Measurements from ENCODE around the gene HOOK2.
A peak's percentile ranks its signal among the peaks of the same experiment; 100 is the strongest.

Gene HOOK2

GRCh38 chr19:12782424-12783290 lies 7.3 kb upstream of the HOOK2 start:
- peak overlapping the region; percentile 99 for H4K91ac ChIP-seq (ENCODE audit: low read length)
- peak overlapping the region; percentile 60 for H2BK15ac ChIP-seq (ENCODE audit: low read depth, poor library complexity, severe bottlenecking)
- peak overlapping the region; percentile 89 to 95 for H3K4ac ChIP-seq (ENCODE audit: low read depth in 1 of 2, low read length in 2 of 2)
- H2AK5ac ChIP-seq (ENCODE audit: low read length, severe bottlenecking) = peak overlapping the region; percentile 49
- H3K79me1 ChIP-seq (replicated peaks; ENCODE audit: low read length, poor library complexity, severe bottlenecking) = peaks cover 1% of the 10 kb centered on the region
- peak overlapping the region in 1 of 2 experiments; percentile 2 for H3K23ac ChIP-seq (ENCODE audit: low read length in 2 of 2)
- peaks cover 47% of the 10 kb centered on the region for H3K4me1 ChIP-seq (ENCODE audit: control insufficient read depth, insufficient read depth, low read depth, low read length)
- peak overlapping the region; percentile 86 for H3K9ac ChIP-seq (ENCODE audit: low read length)
- H2BK5ac ChIP-seq (ENCODE audit: low read depth, low read length, poor library complexity, severe bottlenecking) = peak overlapping the region; percentile 40
- H3K4me3 ChIP-seq (ENCODE audit: insufficient read depth in 1 of 2, low read depth in 1 of 2, low read length in 2 of 2) = peak overlapping the region; percentile 57 to 74
- peak overlapping the region; percentile 60 for H3K27ac ChIP-seq (ENCODE audit: low read length, poor library complexity, severe bottlenecking)
- H3K18ac ChIP-seq (ENCODE audit: low read depth in 1 of 2, low read length in 2 of 2) = peak overlapping the region; percentile 95 to 98
- H4K8ac ChIP-seq (ENCODE audit: low read length) = peak overlapping the region; percentile 98
- peak overlapping the region; percentile 94 to 99 for H2BK12ac ChIP-seq (ENCODE audit: low read length in 2 of 2)
- H3K4me2 ChIP-seq (ENCODE audit: low read length, poor library complexity, severe bottlenecking) = peak overlapping the region; percentile 91
- WGBS = under 1% methylated on average over 54 of the region's 88 CpGs
- H3K9me3 ChIP-seq (ENCODE audit: control insufficient read depth, low read length) = no peaks in the 10 kb centered on the region
- no peaks in the 10 kb centered on the region for H3K27me3 ChIP-seq (ENCODE audit: control insufficient read depth in 1 of 2, insufficient read depth in 1 of 2, low read length in 2 of 2)
- peak overlapping the region in 1 of 2 experiments; percentile 98 for H3K14ac ChIP-seq (ENCODE audit: low read length in 2 of 2)
- H3K36me3 ChIP-seq (ENCODE audit: control insufficient read depth in 1 of 2, insufficient read depth in 2 of 2, low read depth in 1 of 2, low read length in 2 of 2) = no peaks in the 10 kb centered on the region
- H2BK120ac ChIP-seq (ENCODE audit: low read depth, low read length) = peak overlapping the region; percentile 83
- DNase-seq = peak; percentile 96
- H2AFZ ChIP-seq (ENCODE audit: low read depth, low read length) = no peak overlapping the region

GRCh38 chr19:12782174-12782423 lies 6.7 kb upstream of the HOOK2 start:
- peak overlapping the region; percentile 64 to 95 for H3K4ac ChIP-seq (ENCODE audit: low read depth in 1 of 2, low read length in 2 of 2)
- H2BK120ac ChIP-seq (ENCODE audit: low read depth, low read length) = peak overlapping the region; percentile 83
- H2BK5ac ChIP-seq (ENCODE audit: low read depth, low read length, poor library complexity, severe bottlenecking) = peak overlapping the region; percentile 40
- H3K4me3 ChIP-seq (ENCODE audit: insufficient read depth in 1 of 2, low read depth in 1 of 2, low read length in 2 of 2) = peak overlapping the region; percentile 57 to 74
- H2AFZ ChIP-seq (ENCODE audit: low read depth, low read length) = no peak overlapping the region
- peak overlapping the region; percentile 86 for H3K9ac ChIP-seq (ENCODE audit: low read length)
- 34% methylated on average over 11 of the region's 12 CpGs for WGBS
- H3K4me1 ChIP-seq (ENCODE audit: control insufficient read depth, insufficient read depth, low read depth, low read length) = peaks cover 50% of the 10 kb centered on the region
- peak overlapping the region; percentile 60 for H3K27ac ChIP-seq (ENCODE audit: low read length, poor library complexity, severe bottlenecking)
- H3K79me1 ChIP-seq (replicated peaks; ENCODE audit: low read length, poor library complexity, severe bottlenecking) = peaks cover 1% of the 10 kb centered on the region
- peak overlapping the region in 1 of 2 experiments; percentile 98 for H3K14ac ChIP-seq (ENCODE audit: low read length in 2 of 2)
- peak overlapping the region; percentile 98 for H4K8ac ChIP-seq (ENCODE audit: low read length)
- peak overlapping the region; percentile 95 to 98 for H3K18ac ChIP-seq (ENCODE audit: low read depth in 1 of 2, low read length in 2 of 2)
- peak overlapping the region; percentile 92 for H2AK5ac ChIP-seq (ENCODE audit: low read length, severe bottlenecking)
- no peak for DNase-seq
- H3K23ac ChIP-seq (ENCODE audit: low read length in 2 of 2) = peak overlapping the region in 1 of 2 experiments; percentile 46
- peak overlapping the region; percentile 99 for H2BK12ac ChIP-seq (ENCODE audit: low read length in 2 of 2)
- H3K36me3 ChIP-seq (ENCODE audit: control insufficient read depth in 1 of 2, insufficient read depth in 2 of 2, low read depth in 1 of 2, low read length in 2 of 2) = no peaks in the 10 kb centered on the region
- no peak overlapping the region for H2BK15ac ChIP-seq (ENCODE audit: low read depth, poor library complexity, severe bottlenecking)
- no peaks in the 10 kb centered on the region for H3K9me3 ChIP-seq (ENCODE audit: control insufficient read depth, low read length)
- H3K4me2 ChIP-seq (ENCODE audit: low read length, poor library complexity, severe bottlenecking) = peak overlapping the region; percentile 91
- no peaks in the 10 kb centered on the region for H3K27me3 ChIP-seq (ENCODE audit: control insufficient read depth in 1 of 2, insufficient read depth in 1 of 2, low read length in 2 of 2)
- peak overlapping the region; percentile 99 for H4K91ac ChIP-seq (ENCODE audit: low read length)

GRCh38 chr19:12779162-12779993 lies 4.0 kb upstream of the HOOK2 start:
- Histone ChIP-seq H3K36me3 (ENCODE audit: control insufficient read depth in 1 of 2, insufficient read depth in 2 of 2, low read depth in 1 of 2, low read length in 2 of 2) (peaks cover 2 to 4% of the 10 kb centered on the region in 2 experiments), H2BK5ac (ENCODE audit: low read depth, low read length, poor library complexity, severe bottlenecking) (peak overlapping the region; percentile 85), H3K9ac (ENCODE audit: low read length) (peak overlapping the region; percentile 93), H2BK15ac (ENCODE audit: low read depth, poor library complexity, severe bottlenecking) (peak overlapping the region; percentile 75), H3K9me3 (ENCODE audit: control insufficient read depth, low read length) (no peaks in the 10 kb centered on the region), H3K23ac (ENCODE audit: low read length in 2 of 2) (peak overlapping the region in 1 of 2 experiments; percentile 34), H3K4ac (ENCODE audit: low read depth in 1 of 2, low read length in 2 of 2) (peak overlapping the region; percentile 85), H3K14ac (ENCODE audit: low read length in 2 of 2) (peak overlapping the region in 1 of 2 experiments; percentile 53), H3K27ac (ENCODE audit: low read length, poor library complexity, severe bottlenecking) (peak overlapping the region; percentile 91), H2AK5ac (ENCODE audit: low read length, severe bottlenecking) (peak overlapping the region; percentile 78), H4K91ac (ENCODE audit: low read length) (peak overlapping the region; percentile 97), H3K4me3 (ENCODE audit: insufficient read depth in 1 of 2, low read depth in 1 of 2, low read length in 2 of 2) (peak overlapping the region in 1 of 2 experiments; percentile 83), H3K79me1 (replicated peaks; ENCODE audit: low read length, poor library complexity, severe bottlenecking) (peaks cover 9% of the 10 kb centered on the region), H4K8ac (ENCODE audit: low read length) (peak overlapping the region; percentile 97), H3K27me3 (ENCODE audit: control insufficient read depth in 1 of 2, insufficient read depth in 1 of 2, low read length in 2 of 2) (no peaks in the 10 kb centered on the region), H3K4me2 (ENCODE audit: low read length, poor library complexity, severe bottlenecking) (peak overlapping the region; percentile 91), H2BK120ac (ENCODE audit: low read depth, low read length) (peak overlapping the region; percentile 87), H2AFZ (ENCODE audit: low read depth, low read length) (no peak overlapping the region), H3K18ac (ENCODE audit: low read depth in 1 of 2, low read length in 2 of 2) (peak overlapping the region; percentile 88 to 95), H2BK12ac (ENCODE audit: low read length in 2 of 2) (peak overlapping the region; percentile 93 to 96), H3K4me1 (ENCODE audit: control insufficient read depth, insufficient read depth, low read depth, low read length) (peaks cover 44% of the 10 kb centered on the region)
- peak; percentile 93 for DNase-seq
- 61% methylated on average over 11 of the region's 15 CpGs for WGBS

- Histone ChIP-seq H3K27me3 (ENCODE audit: control insufficient read depth in 1 of 2, insufficient read depth in 1 of 2, low read length in 2 of 2) (no peaks in the 10 kb centered on the region), H3K4ac (ENCODE audit: low read depth in 1 of 2, low read length in 2 of 2) (peak overlapping the region; percentile 85), H3K36me3 (ENCODE audit: control insufficient read depth in 1 of 2, insufficient read depth in 2 of 2, low read depth in 1 of 2, low read length in 2 of 2) (peaks cover 4 to 5% of the 10 kb centered on the region in 2 experiments), H3K79me1 (replicated peaks; ENCODE audit: low read length, poor library complexity, severe bottlenecking) (peaks cover 9% of the 10 kb centered on the region), H3K9ac (ENCODE audit: low read length) (peak overlapping the region; percentile 93), H4K8ac (ENCODE audit: low read length) (peak overlapping the region; percentile 97), H3K4me2 (ENCODE audit: low read length, poor library complexity, severe bottlenecking) (peak overlapping the region; percentile 91), H3K27ac (ENCODE audit: low read length, poor library complexity, severe bottlenecking) (peak overlapping the region; percentile 91), H3K18ac (ENCODE audit: low read depth in 1 of 2, low read length in 2 of 2) (peak overlapping the region; percentile 88 to 95), H3K23ac (ENCODE audit: low read length in 2 of 2) (no peak overlapping the region), H3K14ac (ENCODE audit: low read length in 2 of 2) (no peak overlapping the region), H3K4me3 (ENCODE audit: insufficient read depth in 1 of 2, low read depth in 1 of 2, low read length in 2 of 2) (peak overlapping the region in 1 of 2 experiments; percentile 83), H2BK15ac (ENCODE audit: low read depth, poor library complexity, severe bottlenecking) (peak overlapping the region; percentile 75), H2BK12ac (ENCODE audit: low read length in 2 of 2) (peak overlapping the region; percentile 20 to 51), H2AK5ac (ENCODE audit: low read length, severe bottlenecking) (peak overlapping the region; percentile 78), H2BK120ac (ENCODE audit: low read depth, low read length) (peak overlapping the region; percentile 87), H2AFZ (ENCODE audit: low read depth, low read length) (no peak overlapping the region), H3K9me3 (ENCODE audit: control insufficient read depth, low read length) (no peaks in the 10 kb centered on the region), H4K91ac (ENCODE audit: low read length) (peak overlapping the region; percentile 97), H2BK5ac (ENCODE audit: low read depth, low read length, poor library complexity, severe bottlenecking) (peak overlapping the region; percentile 85), H3K4me1 (ENCODE audit: control insufficient read depth, insufficient read depth, low read depth, low read length) (peaks cover 38% of the 10 kb centered on the region)
- no peak for DNase-seq
- WGBS = 18% methylated on average over 6 of the region's 6 CpGs
Measured at GRCh38 chr19:12778905-12779161, 3.5 kb upstream of the HOOK2 start.

Data from mesenchymal stem cell (in vitro differentiated cells and primary cell).